LHCN-M2 (cell line): ENCODE data around the gene LMO7. TPM values are rescaled to one million over a fixed set of nuclear protein-coding genes. Genes with fewer than 3 reads are reported as not detected.

Experiments
- DNase-seq: peaks from one replicate; pipeline ENCODE4 v3.0.0-alpha.2; 2012; ENCODE audit warnings: low read depth
- total RNA-seq: library from RNA; depleted of rRNA; stranded (reverse); fragments of >200 nt; gene quantifications from 2 replicates; pipeline ENCODE4 v1.2.3, GENCODE V29; 2014

The LMO7 gene
- total RNA-seq, 1 experiment from 2014 or later, result 395 TPM

- DNase-seq, result no peak
These were observed 165.3 kb downstream of the LMO7 start for GRCh38 chr13:75801388-75801945.

DNA sequence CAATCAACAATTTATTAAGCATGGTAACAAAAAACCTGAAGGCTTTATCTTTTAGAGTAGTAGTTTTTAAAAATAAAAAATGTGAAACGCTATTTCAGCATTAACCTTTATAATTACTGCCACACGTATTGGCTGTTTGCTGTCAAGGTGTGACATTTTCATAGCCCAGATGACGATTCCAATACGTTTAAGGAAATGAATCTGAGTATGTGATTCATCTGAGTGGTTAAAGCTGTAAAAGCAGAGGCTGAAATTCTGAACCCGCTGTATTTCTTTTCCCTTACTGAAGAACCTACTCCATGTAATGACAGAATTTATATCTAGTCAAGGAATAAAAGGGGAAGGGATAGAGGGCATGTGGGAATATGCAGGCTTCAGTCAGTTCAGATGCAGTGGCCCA, 166.0 kb downstream of the LMO7 start:
- DNase-seq, result no peak

DNA sequence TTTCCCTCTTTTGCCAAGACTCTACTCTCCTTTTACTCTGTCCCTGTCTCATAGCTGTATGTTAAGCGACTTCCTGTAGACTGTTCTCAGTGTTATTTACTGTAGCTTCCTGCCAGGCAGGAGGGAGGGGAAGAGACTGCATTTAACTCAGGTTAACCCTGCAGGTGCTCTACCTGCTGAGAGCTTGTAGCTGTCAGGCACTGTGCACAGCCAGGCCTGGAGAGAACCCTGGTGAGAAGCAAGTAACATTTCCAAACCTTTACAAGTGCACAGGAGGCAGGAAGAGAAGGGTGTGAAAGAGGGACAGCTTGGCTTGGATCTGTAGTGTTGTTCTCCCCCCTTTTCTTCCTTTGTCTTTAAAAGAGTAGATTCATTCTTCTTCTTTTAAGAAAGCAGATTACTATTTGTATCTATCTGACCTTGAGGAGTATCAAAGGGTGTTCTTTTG, 167.1 kb downstream of the LMO7 start:
- DNase-seq, result no peak

DNA sequence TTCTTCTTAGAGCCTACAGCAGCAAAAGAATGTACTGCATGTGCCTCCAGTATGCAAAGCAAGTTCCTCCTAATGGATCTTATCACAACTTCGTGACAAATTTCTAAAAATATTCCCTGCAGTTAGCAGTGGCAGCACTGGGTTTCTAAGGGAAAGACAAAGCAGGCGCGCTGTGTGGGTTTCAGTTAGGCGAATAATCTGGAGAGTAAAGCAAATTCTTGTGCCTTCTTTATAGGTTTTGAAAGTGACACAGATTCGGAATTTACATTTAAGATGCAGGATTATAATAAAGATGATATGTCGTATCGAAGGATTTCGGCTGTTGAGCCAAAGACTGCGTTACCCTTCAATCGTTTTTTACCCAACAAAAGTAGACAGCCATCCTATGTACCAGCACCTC, 167.9 kb downstream of the LMO7 start:
- no peak for DNase-seq

DNA sequence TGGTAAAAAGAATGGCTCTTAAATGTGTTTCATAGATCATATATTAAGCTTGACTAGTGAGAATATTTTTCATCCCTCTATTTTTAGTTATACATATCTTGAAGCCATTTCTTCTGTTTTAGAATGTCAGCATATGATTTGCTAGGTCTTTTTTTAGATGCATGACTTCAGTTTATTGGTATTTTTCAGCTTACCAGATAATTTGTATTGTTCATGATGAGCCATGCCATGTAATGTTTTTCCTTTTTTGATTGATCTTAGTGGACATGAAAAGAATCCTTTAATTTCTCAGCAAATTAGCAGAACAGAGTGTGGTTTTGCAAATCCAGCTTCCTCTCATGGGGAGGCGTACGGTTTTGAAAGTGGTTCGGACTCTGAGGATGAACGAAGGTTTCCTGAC, 168.5 kb downstream of the LMO7 start:
- DNase-seq, result no peak

DNA sequence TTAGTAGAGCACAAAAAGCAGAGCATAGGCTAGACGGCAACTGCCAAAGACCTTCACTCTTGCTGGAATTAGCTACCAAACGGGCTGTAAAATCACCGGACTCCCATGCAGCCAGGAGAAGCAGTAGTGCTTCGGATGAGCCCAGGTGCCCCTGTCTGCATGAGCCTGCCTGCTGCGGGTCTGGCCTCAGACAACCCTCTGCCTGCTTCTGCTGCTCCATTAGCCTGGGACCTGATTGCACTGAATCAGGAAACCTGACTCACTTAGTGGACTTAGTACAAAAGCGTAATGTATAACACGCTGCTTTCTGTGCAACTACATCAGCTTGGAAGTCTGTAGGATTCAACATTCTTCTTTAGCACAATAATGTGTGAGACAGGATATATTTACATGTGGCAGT, 170.0 kb downstream of the LMO7 start:
- DNase-seq, result no peak

DNA sequence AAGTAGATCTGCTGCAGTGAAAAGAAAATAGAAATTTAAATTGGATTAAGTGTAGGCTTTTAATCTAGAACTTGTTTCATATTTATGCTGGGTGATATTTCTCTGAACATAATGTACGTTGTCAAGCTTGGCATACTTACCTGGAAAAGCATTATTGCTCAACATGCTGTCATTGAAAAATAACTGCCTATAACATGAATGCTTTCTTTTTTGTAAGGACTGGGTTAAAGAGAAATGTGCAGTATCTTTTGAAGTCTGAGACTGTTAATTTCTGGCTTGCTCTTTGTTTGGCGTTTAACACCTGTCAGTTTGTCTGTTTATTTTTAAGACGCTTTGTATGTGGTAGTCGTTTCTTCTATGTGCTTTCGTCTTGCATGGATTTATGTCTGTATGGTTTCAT, 175.2 kb downstream of the LMO7 start:
- DNase-seq, result no peak

GRCh38 chr13:75811841-75812240, 175.7 kb downstream of the LMO7 start:
- no peak for DNase-seq

DNA sequence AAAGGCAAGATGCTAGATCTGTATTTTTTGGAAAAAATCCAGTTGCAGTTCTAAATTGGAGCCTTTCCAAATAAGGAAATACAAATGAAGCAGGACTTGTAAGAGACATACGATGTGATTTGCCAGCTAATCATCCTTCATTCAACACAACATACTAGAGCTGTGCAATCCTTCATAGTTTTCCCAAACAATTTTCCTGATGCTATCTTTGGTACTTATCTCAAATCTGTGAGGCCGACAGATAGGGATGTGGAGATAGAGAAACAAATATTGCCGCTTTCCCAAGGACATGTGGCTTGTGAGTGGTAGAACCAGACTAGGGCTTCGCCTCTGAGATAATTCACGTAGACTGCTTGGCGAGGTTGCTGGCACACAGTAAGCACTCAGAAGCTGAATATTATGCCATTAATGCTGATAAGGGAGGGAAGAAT, 176.6 kb downstream of the LMO7 start:
- no peak for DNase-seq

- no peak for DNase-seq
These were observed 177.2 kb downstream of the LMO7 start for GRCh38 chr13:75813323-75813722.

DNA sequence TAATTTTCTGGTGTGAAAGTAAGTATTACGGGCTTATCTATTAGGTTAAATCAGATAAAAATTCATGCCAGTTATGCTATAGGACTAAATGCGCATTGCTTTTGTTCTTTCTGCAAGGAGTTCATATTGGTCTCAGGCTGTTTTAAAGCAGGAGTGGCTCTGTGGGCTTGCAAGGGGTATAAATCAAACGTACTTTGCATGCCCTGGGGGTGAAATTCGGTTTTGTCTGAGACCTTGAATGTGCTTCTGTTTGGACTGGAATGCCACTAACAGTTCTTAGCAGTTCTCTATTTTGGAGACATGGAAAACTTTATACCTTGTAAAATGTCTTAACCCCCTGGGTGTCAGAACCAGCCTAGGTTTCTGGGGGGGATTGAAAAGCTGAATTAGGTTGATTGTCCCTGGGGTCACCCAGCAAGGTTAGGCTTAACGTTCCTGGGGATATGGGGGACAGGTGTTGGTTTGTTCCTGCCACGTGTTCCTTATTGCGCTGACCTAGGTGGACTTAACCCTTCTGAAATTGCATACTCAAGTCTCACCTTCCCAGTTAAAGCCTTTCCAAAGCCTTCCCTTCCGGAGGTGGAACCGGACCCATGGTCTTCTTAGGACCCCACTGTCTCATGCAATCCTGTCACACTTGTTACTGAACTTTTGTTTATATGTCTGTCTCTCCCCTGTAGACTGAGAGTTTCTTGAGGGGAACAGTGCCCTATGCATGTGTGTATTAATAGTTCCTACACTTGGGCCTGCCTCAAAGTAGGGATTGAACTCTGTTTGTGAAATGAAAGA, 182.2 kb downstream of the LMO7 start:
- DNase-seq, result no peak

GRCh38 chr13:75818968-75819225, 182.8 kb downstream of the LMO7 start:
- DNase-seq, result no peak

DNA sequence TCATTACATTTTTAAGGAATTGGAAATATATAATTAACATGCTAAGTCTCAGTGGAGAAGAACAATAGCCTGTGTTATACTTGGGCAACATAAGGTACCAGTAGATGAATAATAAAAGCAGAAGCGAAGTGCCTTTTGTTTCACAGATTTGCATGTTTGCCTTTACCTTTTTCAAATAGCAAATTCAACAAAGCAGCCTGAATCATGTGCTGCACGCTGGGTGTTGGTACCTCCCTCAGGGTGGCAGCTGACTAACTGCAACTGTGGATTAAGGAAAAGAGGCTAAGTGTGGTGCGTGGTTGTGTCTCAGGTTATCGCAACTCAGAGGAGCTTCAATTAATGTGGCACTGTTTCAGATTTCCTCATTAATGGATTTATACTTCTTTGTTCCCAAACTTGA, 189.0 kb downstream of the LMO7 start:
- no peak for DNase-seq

GRCh38 chr13:75825594-75825993, 189.5 kb downstream of the LMO7 start:
- no peak for DNase-seq

DNA sequence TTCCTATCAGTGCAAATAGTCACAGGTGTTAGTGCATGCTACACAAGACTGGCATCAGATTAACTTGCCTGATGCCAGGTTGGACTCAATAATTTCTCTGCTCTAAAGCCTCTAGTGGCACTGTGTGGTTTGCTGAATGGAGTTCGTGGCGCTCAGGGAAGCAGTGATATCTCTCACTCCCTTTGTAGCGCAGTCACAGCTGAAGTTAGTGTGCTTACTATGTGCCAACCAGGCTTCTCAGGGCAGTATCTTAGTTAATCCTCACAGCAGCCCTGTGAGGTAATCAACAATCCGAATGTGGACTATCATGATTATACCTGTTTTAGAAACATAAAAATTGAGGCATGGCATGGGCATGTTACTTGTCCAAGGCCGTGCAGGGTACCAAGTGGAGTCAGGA, 190.3 kb downstream of the LMO7 start:
- no peak for DNase-seq

DNA sequence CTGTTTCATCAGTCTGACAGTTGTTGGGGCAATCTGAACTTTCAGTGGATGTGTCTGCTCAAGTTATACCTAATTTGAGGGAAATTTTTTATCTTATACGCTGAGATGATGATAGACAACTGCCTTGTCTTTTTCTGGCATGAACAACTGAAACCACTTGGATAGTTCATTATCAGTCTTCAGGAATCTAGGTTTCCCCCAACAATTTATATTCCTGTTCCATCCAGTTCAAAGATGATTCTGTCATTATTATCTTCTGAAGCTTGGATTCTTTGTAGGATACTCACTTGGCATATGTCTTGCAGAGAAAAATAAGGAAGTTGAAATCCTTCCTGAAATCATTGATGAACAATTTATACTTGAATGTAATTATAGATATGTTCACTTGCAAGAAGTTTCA, 193.7 kb downstream of the LMO7 start:
- DNase-seq, result peak; percentile 25

DNA sequence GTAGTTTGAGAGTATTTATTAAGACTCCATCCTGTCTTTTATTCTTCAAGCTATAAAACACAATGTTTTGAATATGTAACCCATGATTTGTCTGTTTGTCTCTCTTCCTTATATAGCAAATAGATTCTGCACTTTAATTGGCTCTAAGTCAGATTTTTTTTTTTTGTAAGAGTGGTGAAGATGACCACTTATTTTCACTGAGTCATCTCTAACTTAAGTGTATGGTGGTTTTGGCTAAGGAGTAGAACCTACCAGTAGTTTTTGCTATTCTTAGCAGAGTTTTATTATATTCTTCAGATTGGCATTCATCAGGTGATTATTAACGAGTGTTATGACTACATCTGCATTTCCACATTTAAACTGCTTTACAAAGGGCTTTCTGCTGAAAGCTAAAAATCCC, 194.7 kb downstream of the LMO7 start:
- DNase-seq, result peak; percentile 76

- DNase-seq, result no peak
These were observed 195.3 kb downstream of the LMO7 start for GRCh38 chr13:75831389-75831788.

- DNase-seq, result no peak
These were observed 196.7 kb downstream of the LMO7 start for GRCh38 chr13:75832812-75833211.

DNA sequence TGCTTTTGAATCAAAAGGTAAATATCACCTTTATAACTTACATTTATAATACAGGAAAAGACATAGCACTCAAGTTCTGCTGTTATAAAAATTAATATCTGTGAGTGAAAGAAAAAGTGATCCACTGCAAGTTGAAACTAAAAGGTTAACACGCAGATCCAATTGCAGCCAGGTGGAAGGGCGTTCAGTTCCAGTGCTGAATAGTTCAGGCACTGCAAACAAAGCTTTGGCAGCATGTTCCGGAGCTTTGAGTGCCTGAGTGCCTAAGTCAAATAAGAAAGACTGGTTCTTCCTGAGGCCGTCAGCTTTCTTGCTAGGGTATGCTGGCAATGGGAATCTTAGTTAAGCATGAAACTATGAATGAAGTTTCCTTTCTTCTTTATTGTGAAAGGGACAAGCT, 200.3 kb downstream of the LMO7 start:
- DNase-seq, result no peak

DNA sequence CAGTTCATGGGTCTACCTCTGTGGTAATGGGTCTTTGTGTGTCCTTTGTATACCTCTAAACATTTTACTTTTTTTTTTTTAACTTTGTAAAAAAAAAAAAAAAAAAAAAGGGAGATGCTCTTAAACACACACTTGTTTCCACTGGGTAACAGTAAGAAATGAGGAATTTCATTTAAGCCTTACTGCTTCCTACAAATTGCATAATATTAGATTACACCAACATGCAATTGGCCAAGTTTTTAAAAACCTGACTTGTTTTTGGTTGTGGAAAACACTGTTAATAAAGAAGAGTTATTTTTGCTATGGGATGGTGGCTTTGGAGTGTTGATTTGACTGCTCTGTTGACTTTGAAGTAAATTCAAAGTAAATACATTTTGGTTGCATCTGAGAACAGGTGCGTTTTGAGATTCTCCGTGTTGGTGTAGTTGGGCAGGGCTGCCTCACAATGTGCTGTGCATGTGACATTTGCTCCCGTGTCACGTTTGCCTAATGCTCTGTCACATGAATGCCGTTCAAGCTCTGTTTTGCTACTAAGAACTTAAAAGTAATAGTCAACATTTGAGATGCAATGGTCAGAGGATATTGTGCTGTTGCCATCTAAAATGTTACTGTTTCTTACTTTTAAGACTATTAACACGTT, 202.4 kb downstream of the LMO7 start:
- no peak for DNase-seq

DNA sequence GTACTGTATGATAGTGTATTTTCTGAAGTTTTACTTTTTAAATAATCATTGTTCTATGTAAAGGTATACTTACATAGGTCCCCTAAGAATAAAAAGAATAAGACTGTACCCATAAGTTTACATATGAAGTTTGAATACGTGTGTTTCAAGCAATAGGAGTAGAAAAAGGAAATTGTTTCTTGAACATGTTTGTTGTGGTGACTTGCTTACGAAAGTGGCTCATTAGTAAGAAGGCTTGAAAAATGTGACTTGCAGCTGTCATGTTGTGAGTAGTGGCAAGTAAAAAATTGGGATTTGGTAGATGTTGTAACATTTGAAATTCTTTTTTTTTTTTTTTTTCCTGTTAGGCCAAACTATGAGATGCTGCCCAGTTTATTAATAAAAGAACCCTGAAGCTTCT, 203.3 kb downstream of the LMO7 start:
- DNase-seq, result peak; percentile 69

- no peak for DNase-seq
These were observed 205.8 kb downstream of the LMO7 start for GRCh38 chr13:75841905-75842304.
